Body of pancreas (tissue), 4 donors: ENCODE results near the gene EID2B. TPM values are rescaled to one million over a fixed set of nuclear protein-coding genes. Genes with fewer than 3 reads are reported as not detected.

Source experiments
- ATAC-seq: fragments of 150-250 bp; one replicate; pipeline ENCODE4 v1.9.1; 2016
- DNase-seq, 4 donors: peaks; one replicate each; pipeline ENCODE4 v3.0.0-alpha.2; 2019
- H3K27ac ChIP-seq, 4 donors: fragments of 200-600 bp; sonication (generic); 1 replicate in 3 of 4; 2 replicates in 1 of 4; pipeline versions ENCODE4 v1.5.1 to v1.6.1; 2016 to 2019; ENCODE audit warnings: mild to moderate bottlenecking in 1 of 4, mixed read lengths in 1 of 4, moderate library complexity in 1 of 4
- H3K27me3 ChIP-seq, 2 donors: fragments of 200-600 bp; sonication (generic); one replicate each; pipeline ENCODE4 v1.6.0; 2016; ENCODE audit warnings: mild to moderate bottlenecking in 1 of 2
- H3K36me3 ChIP-seq, 2 donors: fragments of 200-600 bp; sonication (generic); replicated peaks in 1 of 2; 2 replicates each; pipeline ENCODE4 v1.5.1; 2016; ENCODE audit warnings: low read depth in 2 of 2; ENCODE audit not compliant: insufficient read depth in 1 of 2
- H3K4me1 ChIP-seq: fragments of 200-600 bp; sonication (generic); one replicate; pipeline ENCODE4 v1.6.0; 2016
- H3K4me3 ChIP-seq, 2 donors: fragments of 200-600 bp; sonication (generic); 1 replicate in 1 of 2; 2 replicates in 1 of 2; pipeline ENCODE4 v1.5.1; 2016 to 2019
- H3K9me3 ChIP-seq, 3 donors: fragments of 200-600 bp; sonication (generic); 1 replicate in 2 of 3; 2 replicates in 1 of 3; pipeline ENCODE4 v1.5.1; 2016
- CTCF ChIP-seq, 7 experiments: fragments of 450-650 bp in 4 of 7; fragments of 200-600 bp in 3 of 7; sonication (generic) in 3 of 7; IDR thresholded peaks; one replicate each; pipeline ENCODE4 v1.5.1; 2016 to 2019; ENCODE audit warnings: antibody characterized with exemption in 7 of 7
- POLR2A ChIP-seq, 3 donors: fragments of 450-650 bp; IDR thresholded peaks; one replicate each; pipeline ENCODE4 v1.6.1; 2016; ENCODE audit warnings: antibody characterized with exemption in 3 of 3, mild to moderate bottlenecking in 2 of 3
- WGBS, 2 donors: methylation state at CpG; one replicate each; pipeline ENCODE4 v1.1.5; 2017; 5-methylcytosine and 5-hydroxymethylcytosine counted together
- intact Hi-C: fragments of 100-400 bp; cut with DNase I; formaldehyde crosslinking; loops from one replicate; pipeline ENCODE4 v1.15.1; 2023
- total RNA-seq, 2 donors: library from RNA; depleted of rRNA; stranded (reverse); fragments of >200 nt; gene quantifications; one replicate each; pipeline ENCODE4 v1.1.0, GENCODE V29; 2016

The EID2B gene
- total RNA-seq, 2 donors from 2014 or later = 2.0 to 3.9 TPM

GRCh38 chr19:39544226-39544903 is 11.7 kb upstream of the EID2B start:
- ATAC-seq = no peak
- DNase-seq = no peak
- no peak overlapping the region for H3K4me3 ChIP-seq
- no peaks in the 10 kb centered on the region for H3K27me3 ChIP-seq
- H3K4me1 ChIP-seq = peaks cover under 1% of the 10 kb centered on the region
- 71 to 75% methylated on average over 7 of the region's 7 CpGs for WGBS, 2 donors
- no peak for TF ChIP-seq POLR2A (IDR thresholded peaks at IDR 0.05)
- TF ChIP-seq CTCF (IDR thresholded peaks at IDR 0.05) = no peak
- intact Hi-C loops = no loop called here
- H3K36me3 ChIP-seq = no peaks in the 10 kb centered on the region
- H3K27ac ChIP-seq = no peak overlapping the region
- H3K9me3 ChIP-seq = no peaks in the 10 kb centered on the region

GRCh38 chr19:39543477-39543857 is 10.8 kb upstream of the EID2B start:
- no peaks in the 10 kb centered on the region for H3K36me3 ChIP-seq
- intact Hi-C loops = no loop called here
- H3K27ac ChIP-seq = no peak overlapping the region
- peaks cover 9% of the 10 kb centered on the region for H3K4me1 ChIP-seq
- TF ChIP-seq CTCF (IDR thresholded peaks at IDR 0.05) = no peak
- no peak for TF ChIP-seq POLR2A (IDR thresholded peaks at IDR 0.05)
- no peak for DNase-seq
- no peaks in the 10 kb centered on the region for H3K27me3 ChIP-seq
- 69 to 79% methylated on average over 3 of the region's 3 CpGs for WGBS, 2 donors
- no peak overlapping the region for H3K4me3 ChIP-seq
- no peaks in the 10 kb centered on the region for H3K9me3 ChIP-seq
- ATAC-seq = no peak

GRCh38 chr19:39542206-39542605 is 9.6 kb upstream of the EID2B start:
- WGBS, 2 donors = 62 to 66% methylated on average over 2 of the region's 2 CpGs
- intact Hi-C loops = no loop called here
- no peak for TF ChIP-seq CTCF (IDR thresholded peaks at IDR 0.05)
- TF ChIP-seq POLR2A (IDR thresholded peaks at IDR 0.05) = no peak

GRCh38 chr19:39540333-39540673 is 7.7 kb upstream of the EID2B start:
- Histone ChIP-seq H3K4me3 (no peak overlapping the region), H3K4me1 (peaks cover 13% of the 10 kb centered on the region), H3K9me3 (no peaks in the 10 kb centered on the region), H3K27ac (peak overlapping the region in 3 of 4 donors; percentile 91 to 97 (median 94)), H3K36me3 (no peaks in the 10 kb centered on the region), H3K27me3 (no peaks in the 10 kb centered on the region)
- DNase-seq (no peak), ATAC-seq (no peak)
- intact Hi-C loops = no loop called here
- 1 to 2% methylated on average over 10 of the region's 10 CpGs for WGBS, 2 donors
- TF ChIP-seq POLR2A (IDR thresholded peaks at IDR 0.05) = no peak
- peak in 1 of 7 experiments; percentile 6 for TF ChIP-seq CTCF (IDR thresholded peaks at IDR 0.05)

More at GRCh38 chr19:39542206-39542605, 9.6 kb upstream of the EID2B start:
- no peak for DNase-seq
- H3K4me3 ChIP-seq = no peak overlapping the region
- H3K4me1 ChIP-seq = peaks cover 13% of the 10 kb centered on the region
- H3K27ac ChIP-seq = no peak overlapping the region
- no peaks in the 10 kb centered on the region for H3K36me3 ChIP-seq
- no peaks in the 10 kb centered on the region for H3K9me3 ChIP-seq
- H3K27me3 ChIP-seq = no peaks in the 10 kb centered on the region
- no peak for ATAC-seq
